ENCODE measurements around the gene DAB2IP. TPM values are rescaled to one million over a fixed set of nuclear protein-coding genes. Genes with fewer than 3 reads are reported as not detected.

DAB2IP gene
- total and polyA plus RNA-seq, 5 donors, result 25.5 to 55.0 (median 42.1) TPM

DNA sequence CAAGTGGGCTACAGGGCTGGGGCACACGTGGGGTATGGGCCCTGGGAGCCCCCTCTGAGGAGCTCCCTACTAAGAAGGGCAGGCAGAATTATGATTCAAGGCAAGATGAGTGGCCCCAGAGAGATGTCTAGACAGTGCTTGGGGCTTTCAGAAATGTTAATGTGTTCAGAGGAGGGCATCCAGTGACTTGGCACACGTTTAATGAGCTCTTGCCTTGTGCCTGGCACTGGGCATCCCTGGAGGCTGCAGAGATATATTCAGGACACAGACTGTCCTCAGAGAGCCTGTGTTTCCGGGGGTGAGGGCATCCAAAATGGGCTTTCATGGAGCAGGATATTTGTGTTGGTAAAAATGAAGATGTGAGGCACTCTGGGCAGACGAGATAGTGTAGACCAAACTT, 25.4 kb upstream of the DAB2IP start:
- intact Hi-C loops (cut with DNase I), result no loop called here
- no peaks in the 10 kb centered on the region for H3K27me3 ChIP-seq (ENCODE audit: control insufficient read depth, insufficient read depth)
- ATAC-seq (no peak), DNase-seq (no peak)
- H3K9me3 ChIP-seq (ENCODE audit: control insufficient read depth, low read length), result no peaks in the 10 kb centered on the region
- no peak overlapping the region for H3K4me3 ChIP-seq (ENCODE audit: low read length)
- 83% methylated on average over 4 of the region's 4 CpGs for WGBS
- H3K27ac ChIP-seq (ENCODE audit: low read length), result no peak overlapping the region
- no peaks in the 10 kb centered on the region for H3K4me1 ChIP-seq (ENCODE audit: control insufficient read depth, insufficient read depth, low read length)

DNA sequence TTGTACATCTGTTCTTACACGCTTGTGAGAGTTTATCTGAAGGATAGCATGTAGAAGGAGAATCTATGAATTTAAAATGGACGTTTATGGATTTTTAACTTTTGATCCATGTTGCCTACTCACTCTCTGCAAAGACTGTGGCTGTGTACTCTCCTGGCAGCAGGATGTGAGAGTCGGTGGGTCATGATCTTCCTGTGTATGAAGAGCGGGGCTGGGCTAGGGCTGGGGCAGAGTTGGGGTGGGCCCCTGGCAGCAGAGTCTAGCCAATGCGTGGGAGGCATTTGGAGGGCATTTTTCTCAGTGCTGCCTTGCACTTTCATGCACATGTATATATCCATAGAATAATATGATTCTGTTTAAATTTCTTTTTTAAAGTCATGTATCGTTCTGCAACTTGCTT, 24.0 kb upstream of the DAB2IP start:
- DNase-seq (no peak), ATAC-seq (no peak)
- intact Hi-C loops (cut with DNase I), result no loop called here
- Histone ChIP-seq H3K27ac (ENCODE audit: low read length) (no peak overlapping the region), H3K4me1 (ENCODE audit: control insufficient read depth, insufficient read depth, low read length) (no peaks in the 10 kb centered on the region), H3K4me3 (ENCODE audit: low read length) (no peak overlapping the region), H3K27me3 (ENCODE audit: control insufficient read depth, insufficient read depth) (no peaks in the 10 kb centered on the region), H3K9me3 (ENCODE audit: control insufficient read depth, low read length) (no peaks in the 10 kb centered on the region)
- 70% methylated on average over 6 of the region's 6 CpGs for WGBS

DNA sequence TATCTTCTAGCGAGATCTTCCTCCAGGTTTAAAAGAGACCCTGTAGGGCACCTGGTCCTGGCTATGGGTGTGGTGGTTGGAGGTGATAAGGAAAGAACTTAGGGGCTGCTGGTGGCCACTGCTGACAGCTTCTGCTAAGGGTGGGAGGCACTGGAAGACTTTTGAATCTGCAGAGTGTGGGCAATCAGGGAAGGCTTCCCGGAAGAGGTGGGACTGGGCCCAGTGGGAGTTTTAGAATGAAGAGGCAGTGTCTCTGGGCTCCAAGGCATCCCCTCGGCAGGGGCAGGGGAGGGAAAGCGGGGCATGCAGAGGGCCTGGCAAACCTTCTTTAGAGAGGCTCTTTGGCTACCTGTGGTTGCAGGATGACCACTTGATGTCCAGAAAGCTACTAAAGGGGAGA, 23.0 kb upstream of the DAB2IP start:
- no peak for ATAC-seq
- Histone ChIP-seq H3K9me3 (ENCODE audit: control insufficient read depth, low read length) (no peaks in the 10 kb centered on the region), H3K27me3 (ENCODE audit: control insufficient read depth, insufficient read depth) (no peaks in the 10 kb centered on the region), H3K4me3 (ENCODE audit: low read length) (no peak overlapping the region), H3K4me1 (ENCODE audit: control insufficient read depth, insufficient read depth, low read length) (no peaks in the 10 kb centered on the region), H3K27ac (ENCODE audit: low read length) (no peak overlapping the region)
- no peak for DNase-seq
- 93% methylated on average over 4 of the region's 4 CpGs for WGBS
- intact Hi-C loops (cut with DNase I), result no loop called here

DNA sequence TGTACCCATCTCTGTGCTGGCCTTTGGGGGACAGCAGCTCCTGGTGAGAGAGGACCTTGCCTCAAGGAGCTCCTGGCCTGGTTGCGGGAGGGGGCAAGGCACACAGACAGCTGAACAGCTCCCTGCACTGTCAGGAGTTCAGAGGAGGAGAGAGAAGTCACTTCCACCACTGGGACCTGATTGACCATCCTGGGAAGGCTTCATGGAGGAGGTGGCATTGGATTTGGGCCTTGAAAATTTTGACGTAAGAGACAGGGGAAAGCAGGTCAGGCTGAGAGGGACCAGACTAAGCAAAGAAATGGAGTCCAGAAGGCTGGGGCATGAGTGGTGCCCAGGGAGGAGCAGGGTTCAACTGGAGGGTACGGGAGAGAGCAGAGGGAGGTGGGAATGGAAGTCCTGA, 20.3 kb upstream of the DAB2IP start:
- Histone ChIP-seq H3K9me3 (ENCODE audit: control insufficient read depth, low read length) (no peaks in the 10 kb centered on the region), H3K4me3 (ENCODE audit: low read length) (no peak overlapping the region), H3K27me3 (ENCODE audit: control insufficient read depth, insufficient read depth) (no peaks in the 10 kb centered on the region), H3K4me1 (ENCODE audit: control insufficient read depth, insufficient read depth, low read length) (peaks cover 5% of the 10 kb centered on the region), H3K27ac (ENCODE audit: low read length) (no peak overlapping the region)
- 94% methylated on average over 3 of the region's 3 CpGs for WGBS
- intact Hi-C loops (cut with DNase I), result loop anchor here in 1 of 4 donors (10.0 kb wide), 1 partner anchor 54 kb away; no protein-coding TSS in a partner anchor
- DNase-seq, result no peak
- ATAC-seq, result no peak

DNA sequence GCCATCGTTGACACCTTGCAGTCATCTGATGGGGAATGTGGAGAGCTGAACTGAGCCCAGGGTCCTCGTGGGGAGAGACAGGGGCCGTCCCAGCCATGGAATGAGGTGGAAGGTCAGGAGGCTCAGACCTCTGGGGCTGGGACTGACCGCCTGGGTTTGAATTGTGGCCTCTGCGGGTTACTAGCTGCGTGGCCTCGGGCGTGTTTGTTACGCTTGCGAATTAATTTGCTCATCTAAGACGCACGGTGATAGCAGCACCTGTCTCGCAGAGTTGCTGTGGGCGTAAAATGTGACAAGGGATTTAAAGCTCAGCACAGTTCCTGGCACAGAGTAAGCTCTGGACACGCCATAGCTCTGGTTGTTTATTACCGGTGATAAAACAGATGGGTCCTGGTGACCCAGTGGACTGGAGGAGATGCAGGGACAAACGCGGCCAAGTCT, 19.4 kb upstream of the DAB2IP start:
- ATAC-seq, result no peak
- 83% methylated on average over 18 of the region's 18 CpGs for WGBS
- intact Hi-C loops (cut with DNase I), result loop anchor here in 1 of 4 donors (10.0 kb wide), 1 partner anchor 53 kb away; no protein-coding TSS in a partner anchor

DNA sequence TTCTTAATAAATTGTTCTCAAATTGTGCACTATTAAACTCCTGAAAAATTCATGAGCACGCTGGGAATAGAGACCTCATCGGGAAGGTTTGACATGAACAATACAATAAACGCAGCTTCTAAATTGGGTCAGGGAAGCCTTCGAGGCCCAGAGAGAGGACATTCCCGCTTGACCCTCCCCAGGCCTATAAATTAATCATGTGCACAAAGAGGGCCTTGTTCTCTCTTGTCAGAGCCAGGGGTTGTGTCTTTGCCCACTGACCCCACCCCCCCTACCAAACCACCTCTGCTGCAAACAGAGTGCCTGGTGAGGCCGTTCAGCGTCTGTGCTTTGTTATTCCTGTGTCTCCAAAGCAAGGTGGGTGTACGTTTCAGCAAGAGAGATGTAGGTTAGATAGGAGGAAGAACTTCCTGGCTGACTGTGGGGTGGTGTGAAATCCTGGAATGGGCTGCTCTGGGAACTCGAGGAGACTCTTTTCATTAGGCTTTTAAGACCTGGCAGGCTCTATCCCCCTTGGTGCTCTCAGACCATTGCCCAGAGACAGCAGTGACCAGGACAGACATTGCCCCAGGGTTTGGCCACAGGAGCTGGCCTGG, 18.2 kb upstream of the DAB2IP start:
- Histone ChIP-seq H3K4me3 (ENCODE audit: low read length) (no peak overlapping the region), H3K4me1 (ENCODE audit: control insufficient read depth, insufficient read depth, low read length) (peaks cover 10% of the 10 kb centered on the region), H3K9me3 (ENCODE audit: control insufficient read depth, low read length) (no peaks in the 10 kb centered on the region), H3K27ac (ENCODE audit: low read length) (no peak overlapping the region), H3K27me3 (ENCODE audit: control insufficient read depth, insufficient read depth) (no peaks in the 10 kb centered on the region)
- ATAC-seq (no peak), DNase-seq (no peak)
- intact Hi-C loops (cut with DNase I), result loop anchor here in 1 of 4 donors (10.0 kb wide), 1 partner anchor 52 kb away; no protein-coding TSS in a partner anchor
- WGBS, result 62% methylated on average over 9 of the region's 9 CpGs

More for the DNA sequence above, 19.4 kb upstream of the DAB2IP start:
- Histone ChIP-seq H3K27me3 (ENCODE audit: control insufficient read depth, insufficient read depth) (no peaks in the 10 kb centered on the region), H3K4me1 (ENCODE audit: control insufficient read depth, insufficient read depth, low read length) (peaks cover 10% of the 10 kb centered on the region), H3K27ac (ENCODE audit: low read length) (no peak overlapping the region), H3K4me3 (ENCODE audit: low read length) (no peak overlapping the region), H3K9me3 (ENCODE audit: control insufficient read depth, low read length) (no peaks in the 10 kb centered on the region)
- no peak for DNase-seq

DNA sequence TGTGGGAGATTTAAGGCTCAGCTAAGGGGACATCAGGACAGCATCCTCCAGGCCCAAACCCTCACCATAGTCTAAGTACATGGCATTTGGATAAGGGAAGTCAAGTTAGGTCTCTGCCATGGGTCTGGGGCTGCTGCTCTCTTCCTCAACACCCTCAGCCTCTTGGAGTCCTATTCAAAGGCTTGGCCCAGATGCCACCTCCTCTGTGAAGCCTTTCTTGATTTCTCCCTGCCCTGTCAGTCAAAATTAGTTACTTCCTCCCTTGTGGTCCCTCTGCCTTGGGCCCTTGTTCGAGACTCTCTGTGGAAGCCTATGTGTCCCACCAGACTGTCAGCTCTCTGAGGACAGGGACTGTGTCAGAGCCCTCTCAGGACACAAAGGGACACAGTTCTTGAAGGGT, 17.7 kb upstream of the DAB2IP start:
- Histone ChIP-seq H3K4me1 (ENCODE audit: control insufficient read depth, insufficient read depth, low read length) (peaks cover 10% of the 10 kb centered on the region), H3K27ac (ENCODE audit: low read length) (no peak overlapping the region)

DNA sequence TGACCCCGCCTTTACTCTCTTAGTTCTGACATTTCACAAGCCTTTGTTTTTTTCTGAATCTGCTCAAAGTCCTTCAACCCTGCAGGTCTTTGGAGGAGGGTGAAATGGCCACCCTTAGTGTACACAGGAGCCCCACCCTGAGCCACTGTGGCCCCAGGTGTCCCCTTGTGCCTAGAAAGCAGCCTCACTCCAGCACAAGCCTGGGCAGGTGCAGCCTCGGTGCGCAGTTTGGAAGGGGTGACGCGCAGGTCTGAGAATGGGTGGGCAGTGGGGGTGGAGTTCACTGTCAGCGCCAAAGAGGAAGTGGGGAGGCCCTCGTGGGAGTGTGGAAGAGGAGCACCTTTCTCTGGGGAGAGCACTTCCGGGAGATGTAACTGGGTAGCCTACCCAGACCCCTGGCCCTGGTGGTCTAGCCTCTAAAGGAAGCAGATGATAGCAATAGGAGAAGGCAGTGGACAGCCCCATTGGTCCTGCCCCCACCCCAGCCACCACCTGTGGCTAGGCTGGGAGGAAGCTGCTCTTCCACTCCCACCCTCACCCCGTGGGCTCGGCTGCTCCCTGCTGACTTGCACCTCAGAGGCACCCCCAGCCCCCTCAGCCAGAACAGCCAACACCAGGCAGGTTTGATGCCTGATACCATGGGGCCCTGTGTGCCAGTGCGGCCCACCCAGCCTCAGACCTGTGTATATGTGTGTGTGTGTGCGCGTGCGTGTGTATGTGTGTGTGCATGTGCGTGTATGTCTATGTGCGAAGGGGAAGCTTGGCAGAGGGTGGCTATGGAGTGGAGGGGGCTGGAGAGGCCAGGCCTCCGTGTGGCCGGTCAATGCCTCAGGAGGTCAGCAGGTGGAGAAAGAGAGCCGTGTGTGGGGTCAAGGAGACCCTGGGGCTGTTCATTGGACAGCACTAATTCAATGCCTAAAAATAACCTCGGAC, 16.8 kb upstream of the DAB2IP start:
- WGBS, result 56% methylated on average over 20 of the region's 20 CpGs
- intact Hi-C loops (cut with DNase I), result loop anchor here in 2 of 4 donors (5.0 to 10.0 kb wide), 2 partner anchors 48 to 50 kb away; no protein-coding TSS in a partner anchor
- Histone ChIP-seq H3K9me3 (ENCODE audit: control insufficient read depth, low read length) (no peaks in the 10 kb centered on the region), H3K4me3 (ENCODE audit: low read length) (no peak overlapping the region), H3K27me3 (ENCODE audit: control insufficient read depth, insufficient read depth) (no peaks in the 10 kb centered on the region), H3K27ac (ENCODE audit: low read length) (no peak overlapping the region), H3K4me1 (ENCODE audit: control insufficient read depth, insufficient read depth, low read length) (peaks cover 10% of the 10 kb centered on the region)
- ATAC-seq (peak; percentile 54 to 69), DNase-seq (peak in 2 of 3 donors; percentile 49 to 68)

More for the DNA sequence above, 17.7 kb upstream of the DAB2IP start:
- DNase-seq (no peak), ATAC-seq (no peak)
- Histone ChIP-seq H3K9me3 (ENCODE audit: control insufficient read depth, low read length) (no peaks in the 10 kb centered on the region), H3K4me3 (ENCODE audit: low read length) (no peak overlapping the region), H3K27me3 (ENCODE audit: control insufficient read depth, insufficient read depth) (no peaks in the 10 kb centered on the region)
- intact Hi-C loops (cut with DNase I), result loop anchor here in 1 of 4 donors (10.0 kb wide), 1 partner anchor 51 kb away; no protein-coding TSS in a partner anchor
- WGBS, result 97% methylated on average over 1 of the region's 1 CpG

DNA sequence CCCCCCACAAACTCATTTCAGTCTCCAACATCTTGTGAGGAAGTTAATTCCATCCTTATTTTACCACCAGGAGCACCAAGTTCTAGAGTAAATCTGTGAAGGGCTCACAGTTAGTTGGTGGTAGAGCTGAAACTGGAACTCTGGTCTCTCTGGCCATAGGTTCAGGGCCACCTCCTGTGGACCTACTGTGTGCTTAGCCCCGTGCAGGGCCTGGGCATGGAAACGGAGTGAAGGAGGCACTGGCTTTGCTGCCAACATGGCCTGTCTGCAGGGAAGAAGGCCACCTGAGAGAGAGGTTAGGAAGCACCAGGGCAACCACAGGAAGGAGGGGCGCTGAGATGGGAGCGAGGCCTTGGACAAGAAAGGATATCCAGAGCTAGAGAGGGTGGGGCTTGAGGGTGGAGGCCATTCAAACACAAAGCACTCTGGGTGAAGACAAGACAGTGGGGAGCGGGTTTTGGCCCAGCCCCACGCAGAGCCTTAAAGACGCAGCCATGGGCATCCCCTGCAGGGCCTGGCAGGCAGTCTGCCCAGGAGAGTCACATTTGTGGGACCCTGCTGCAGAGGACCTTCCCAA, 16.0 kb upstream of the DAB2IP start:
- Histone ChIP-seq H3K27me3 (ENCODE audit: control insufficient read depth, insufficient read depth) (no peaks in the 10 kb centered on the region), H3K4me1 (ENCODE audit: control insufficient read depth, insufficient read depth, low read length) (peaks cover 10% of the 10 kb centered on the region), H3K9me3 (ENCODE audit: control insufficient read depth, low read length) (no peaks in the 10 kb centered on the region), H3K4me3 (ENCODE audit: low read length) (no peak overlapping the region), H3K27ac (ENCODE audit: low read length) (no peak overlapping the region)
- intact Hi-C loops (cut with DNase I), result loop anchor here in 2 of 4 donors (5.0 to 10.0 kb wide), 2 partner anchors 47 to 49 kb away; no protein-coding TSS in a partner anchor
- no peak for ATAC-seq
- no peak for DNase-seq
- WGBS, result 75% methylated on average over 7 of the region's 7 CpGs

DNA sequence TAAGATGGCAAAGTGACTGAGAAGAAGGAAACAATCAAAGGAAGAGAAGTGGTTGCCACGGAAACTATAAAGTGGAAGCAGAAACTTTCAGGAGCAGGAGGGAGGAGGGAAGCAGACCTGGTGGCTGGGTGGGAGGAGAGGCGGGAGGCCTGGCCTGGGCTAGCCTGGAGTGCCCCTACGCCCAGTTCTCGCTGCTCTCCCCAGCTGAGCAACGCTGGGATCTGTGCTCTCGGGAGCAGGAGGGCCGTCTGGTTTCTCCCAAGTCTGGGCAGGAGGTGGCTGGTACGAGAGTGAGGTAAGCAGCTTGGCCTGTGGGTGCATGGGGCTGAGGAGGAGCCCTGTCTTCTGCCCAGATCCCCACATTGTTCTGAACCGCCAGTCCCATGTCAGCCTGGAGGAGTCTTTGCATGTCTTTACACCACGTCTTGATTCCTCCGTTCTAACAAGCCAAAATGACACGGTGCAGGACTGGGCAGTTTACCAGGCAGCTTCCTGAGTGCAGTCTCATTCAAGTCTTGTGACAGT, 15.0 kb upstream of the DAB2IP start:
- Histone ChIP-seq H3K4me3 (ENCODE audit: low read length) (no peak overlapping the region), H3K27ac (ENCODE audit: low read length) (no peak overlapping the region), H3K4me1 (ENCODE audit: control insufficient read depth, insufficient read depth, low read length) (peaks cover 10% of the 10 kb centered on the region), H3K27me3 (ENCODE audit: control insufficient read depth, insufficient read depth) (no peaks in the 10 kb centered on the region), H3K9me3 (ENCODE audit: control insufficient read depth, low read length) (no peaks in the 10 kb centered on the region)
- DNase-seq, result peak in 2 of 3 donors; percentile 60 to 67
- WGBS, result 38% methylated on average over 12 of the region's 12 CpGs
- ATAC-seq, result peak; percentile 16 to 39
- intact Hi-C loops (cut with DNase I), result loop anchor here in 2 of 4 donors (5.0 to 10.0 kb wide), 2 partner anchors 46 to 48 kb away; no protein-coding TSS in a partner anchor

All from right cardiac atrium (tissue), 5 donors.